Subcutaneous abdominal adipose tissue (tissue), 5 donors: ENCODE results near the gene SCLY.
"Not testable (repeated sequence)": the region's sequence is repeated elsewhere in the genome, so short reads cannot be mapped to it uniquely, and the experiment has no call there.

ENCODE experiments used
- H3K27ac ChIP-seq: one replicate; pipeline ENCODE4 v1.7.0; 2013; ENCODE audit warnings: low read depth, mild to moderate bottlenecking, inconsistent platforms, low read length, moderate library complexity
- H3K27me3 ChIP-seq, 5 donors: one replicate each; pipeline ENCODE4 v1.7.0; 2013; ENCODE audit warnings: low read length in 5 of 5, inconsistent platforms in 1 of 5; ENCODE audit not compliant: control insufficient read depth in 5 of 5, insufficient read depth in 4 of 5
- H3K36me3 ChIP-seq, 5 donors: one replicate each; pipeline ENCODE4 v1.7.0; 2013; ENCODE audit warnings: low read length in 5 of 5; ENCODE audit not compliant: control insufficient read depth in 5 of 5, insufficient read depth in 5 of 5
- H3K4me1 ChIP-seq, 5 donors: one replicate each; pipeline ENCODE4 v1.7.0; 2013; ENCODE audit warnings: low read length in 5 of 5, mild to moderate bottlenecking in 3 of 5, moderate library complexity in 1 of 5; ENCODE audit not compliant: control insufficient read depth in 5 of 5, insufficient read depth in 5 of 5
- H3K4me3 ChIP-seq, 5 donors: one replicate each; pipeline ENCODE4 v1.7.0; 2013; ENCODE audit warnings: low read length in 5 of 5, low read depth in 1 of 5
- H3K9ac ChIP-seq, 5 donors: one replicate each; pipeline ENCODE4 v1.7.0; 2013; ENCODE audit warnings: low read length in 5 of 5, mild to moderate bottlenecking in 4 of 5, moderate library complexity in 3 of 5
- H3K9me3 ChIP-seq, 5 donors: one replicate each; pipeline ENCODE4 v1.7.0; 2013; ENCODE audit warnings: low read length in 5 of 5; ENCODE audit not compliant: control insufficient read depth in 5 of 5
- donor health status: healthy.
- donor health status: healthy.
- donor health status: healthy.
- donor health status: healthy.
- donor health status: healthy.

Gene SCLY

GRCh38 chr2:238106698-238107524 lies 46.1 kb downstream of the SCLY start:
- Histone ChIP-seq H3K4me3 (peak overlapping the region in 2 of 5 donors; percentile 2 to 13), H3K9ac (no peak overlapping the region)

GRCh38 chr2:238107525-238108422 lies 47.0 kb downstream of the SCLY start:
- no peaks in the 10 kb centered on the region for H3K36me3 ChIP-seq
- peak overlapping the region in 2 of 5 donors; percentile 2 to 13 for H3K4me3 ChIP-seq
- H3K27ac ChIP-seq: no peak overlapping the region
- peaks cover 0 to 13% (median 4%) of the 10 kb centered on the region in 5 donors for H3K4me1 ChIP-seq
- H3K9me3 ChIP-seq: peaks cover 0 to 3% (median 1%) of the 10 kb centered on the region in 5 donors
- no peak overlapping the region for H3K9ac ChIP-seq
- peaks cover 11 to 18% (median 14%) of the 10 kb centered on the region in 5 donors for H3K27me3 ChIP-seq

More at GRCh38 chr2:238106698-238107524, 46.1 kb downstream of the SCLY start:
- Histone ChIP-seq H3K27me3 (peaks cover 11 to 19% (median 16%) of the 10 kb centered on the region in 5 donors), H3K4me1 (peaks cover 0 to 13% (median 4%) of the 10 kb centered on the region in 5 donors), H3K27ac (no peak overlapping the region), H3K9me3 (no peaks in the 10 kb centered on the region), H3K36me3 (no peaks in the 10 kb centered on the region)

- no peaks in the 10 kb centered on the region for H3K36me3 ChIP-seq
- peaks cover 11 to 16% (median 14%) of the 10 kb centered on the region in 5 donors for H3K27me3 ChIP-seq
- H3K9me3 ChIP-seq: peaks cover 0 to 7% (median 5%) of the 10 kb centered on the region in 5 donors
- peaks cover 0 to 13% (median 4%) of the 10 kb centered on the region in 5 donors for H3K4me1 ChIP-seq
- H3K9ac ChIP-seq: no peak overlapping the region
- no peak overlapping the region for H3K27ac ChIP-seq
- no peak overlapping the region for H3K4me3 ChIP-seq
Observed at GRCh38 chr2:238108423-238109183, 47.8 kb downstream of the SCLY start.

- peaks cover 18 to 37% (median 26%) of the 10 kb centered on the region in 5 donors for H3K27me3 ChIP-seq
- H3K9ac ChIP-seq: no peak overlapping the region
- H3K4me1 ChIP-seq: peaks cover 0 to 4% (median 3%) of the 10 kb centered on the region in 5 donors
- H3K27ac ChIP-seq: no peak overlapping the region
- H3K4me3 ChIP-seq: no peak overlapping the region
- no peaks in the 10 kb centered on the region for H3K36me3 ChIP-seq
- H3K9me3 ChIP-seq: peaks cover 0 to 7% (median 5%) of the 10 kb centered on the region in 5 donors
Observed at GRCh38 chr2:238113611-238114010, 52.8 kb downstream of the SCLY start.

- Histone ChIP-seq H3K27me3 (peaks cover 18 to 37% (median 26%) of the 10 kb centered on the region in 5 donors), H3K4me1 (no peaks in the 10 kb centered on the region), H3K9ac (no peak overlapping the region), H3K27ac (no peak overlapping the region), H3K36me3 (no peaks in the 10 kb centered on the region), H3K4me3 (no peak overlapping the region), H3K9me3 (peaks cover 0 to 7% (median 5%) of the 10 kb centered on the region in 5 donors)
Observed at GRCh38 chr2:238114331-238114841, 53.6 kb downstream of the SCLY start.

GRCh38 chr2:238114851-238115660 lies 54.3 kb downstream of the SCLY start:
- Histone ChIP-seq H3K36me3 (no peaks in the 10 kb centered on the region), H3K27me3 (peaks cover 18 to 44% (median 28%) of the 10 kb centered on the region in 5 donors), H3K9ac (no peak overlapping the region), H3K27ac (no peak overlapping the region), H3K4me3 (no peak overlapping the region), H3K4me1 (peaks cover 0 to 3% (median 0%) of the 10 kb centered on the region in 5 donors), H3K9me3 (peaks cover 0 to 7% (median 5%) of the 10 kb centered on the region in 5 donors)

- not testable (repeated sequence) for H3K9ac ChIP-seq, H3K27ac ChIP-seq, H3K36me3 ChIP-seq, H3K9me3 ChIP-seq, H3K4me1 ChIP-seq, H3K4me3 ChIP-seq
- H3K27me3 ChIP-seq: peaks cover 19 to 48% (median 30%) of the 10 kb centered on the region in 5 donors
Observed at GRCh38 chr2:238115709-238116108, 54.9 kb downstream of the SCLY start.

- Histone ChIP-seq H3K36me3 (no peaks in the 10 kb centered on the region), H3K9ac (no peak overlapping the region), H3K4me3 (no peak overlapping the region), H3K9me3 (peaks cover 0 to 7% (median 5%) of the 10 kb centered on the region in 5 donors), H3K27ac (no peak overlapping the region), H3K27me3 (peaks cover 21 to 49% (median 30%) of the 10 kb centered on the region in 5 donors), H3K4me1 (peaks cover 0 to 11% (median 3%) of the 10 kb centered on the region in 5 donors)
Observed at GRCh38 chr2:238116298-238117198, 55.7 kb downstream of the SCLY start.
